HEK293 (cell line): ENCODE data around the gene P2RX2.

Experiments used
- CTCF ChIP-seq: fragments of 450-650 bp; formaldehyde crosslinking; IDR thresholded peaks from 2 replicates; pipeline ENCODE4 v1.5.1; 2016; ENCODE audit warnings: missing biosample characterization, missing genetic modification characterization
- ZNF501 ChIP-seq: fragments of 450-650 bp; formaldehyde crosslinking; IDR thresholded peaks from 2 replicates; pipeline ENCODE4 v1.5.1; 2016; ENCODE audit warnings: missing biosample characterization, missing genetic modification characterization
- ZNF621 ChIP-seq: fragments of 450-650 bp; formaldehyde crosslinking; IDR thresholded peaks from 2 replicates; pipeline ENCODE4 v1.5.1; 2017; ENCODE audit warnings: missing biosample characterization, missing genetic modification characterization
- ZNF768 ChIP-seq: fragments of 450-650 bp; formaldehyde crosslinking; IDR thresholded peaks from 2 replicates; pipeline ENCODE4 v1.5.1; 2018; ENCODE audit warnings: missing biosample characterization, mild to moderate bottlenecking, missing genetic modification characterization

- TF ChIP-seq ZNF621 (no peak), ZNF501 (tag by site-specific recombination) (no peak), CTCF (tag by site-specific recombination) (no peak), ZNF768 (tag by site-specific recombination) (no peak)
These were observed 29.3 kb downstream of the P2RX2 start for GRCh38 chr12:132647858-132648257.
